ENCODE results near the gene RNF5.

RNF5 gene

DNA sequence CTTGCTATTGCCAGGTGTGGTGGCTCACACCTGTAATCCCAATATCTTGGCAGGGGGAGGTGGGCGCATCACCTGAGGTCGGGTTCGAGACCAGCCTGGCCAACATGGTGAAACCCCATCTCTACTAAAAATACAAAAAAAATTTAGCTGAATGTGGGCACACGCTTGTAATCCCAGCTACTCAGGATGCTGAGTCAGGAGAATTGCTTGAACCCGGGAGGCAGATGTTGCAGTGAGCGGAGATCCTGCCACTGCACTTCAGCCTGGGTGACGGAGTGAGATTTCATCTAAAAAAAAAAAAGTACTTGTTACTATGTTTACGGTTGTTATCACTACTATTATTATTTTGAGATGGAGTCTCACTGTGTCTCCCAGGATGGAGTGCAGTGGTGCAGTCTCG is 21.3 kb upstream of the RNF5 start:
- Histone ChIP-seq H3K9me3 (ENCODE audit: control insufficient read depth, insufficient read depth, low read depth, low read length) (no peaks in the 10 kb centered on the region), H3K36me3 (ENCODE audit: control insufficient read depth in 2 of 2, insufficient read depth in 1 of 2, low read length in 2 of 2) (peaks cover 28 to 43% of the 10 kb centered on the region in 2 experiments), H3K27ac (ENCODE audit: extremely low read depth, low read depth, low read length) (no peak overlapping the region), H3K4me3 (ENCODE audit: low read depth, low read length) (no peak overlapping the region), H3K4me1 (ENCODE audit: control insufficient read depth, insufficient read depth, low read length) (peaks cover 7% of the 10 kb centered on the region; the same call in 1 of the 2 replicates)
- no peak for TF ChIP-seq GLI4 (tag by site-specific recombination; IDR thresholded peaks at IDR 0.05)
- TF ChIP-seq ZNF239 (tag by site-specific recombination; IDR thresholded peaks at IDR 0.05), result no peak
- TF ChIP-seq SP7 (tag by site-specific recombination; IDR thresholded peaks at IDR 0.05), result no peak
- no peak for TF ChIP-seq ZNF10 (tag by site-specific recombination; IDR thresholded peaks at IDR 0.05)
- no peak for TF ChIP-seq ZNF37A (tag by site-specific recombination; IDR thresholded peaks at IDR 0.05)
- no peak for TF ChIP-seq GLIS2 (tag by site-specific recombination; IDR thresholded peaks at IDR 0.05)
- no peak for TF ChIP-seq PRDM6 (tag by site-specific recombination; IDR thresholded peaks at IDR 0.05)
- no peak for TF ChIP-seq ZNF529 (tag by site-specific recombination; IDR thresholded peaks at IDR 0.05; ENCODE audit: insufficient replicate concordance)
- no peak for TF ChIP-seq ZNF610 (tag by site-specific recombination; IDR thresholded peaks at IDR 0.05; ENCODE audit: borderline replicate concordance)
- TF ChIP-seq OVOL3 (tag by site-specific recombination; IDR thresholded peaks at IDR 0.05), result no peak
- no peak for TF ChIP-seq PATZ1 (tag by site-specific recombination; IDR thresholded peaks at IDR 0.05)
- TF ChIP-seq HOXA7 (CRISPR knock-in tag; IDR thresholded peaks at IDR 0.05; ENCODE audit: borderline replicate concordance), result no peak
- no peak for TF ChIP-seq ZNF202 (tag by site-specific recombination; IDR thresholded peaks at IDR 0.05; ENCODE audit: borderline replicate concordance)
- TF ChIP-seq ZBTB20 (tag by site-specific recombination; IDR thresholded peaks at IDR 0.05), result no peak
- no peak for TF ChIP-seq ZNF214 (tag by site-specific recombination; IDR thresholded peaks at IDR 0.05; ENCODE audit: borderline replicate concordance)
- no peak for TF ChIP-seq ZNF626 (tag by site-specific recombination; IDR thresholded peaks at IDR 0.05)
- no peak for TF ChIP-seq ZNF654 (tag by site-specific recombination; IDR thresholded peaks at IDR 0.05; ENCODE audit: low read depth)
- no peak for TF ChIP-seq ZNF404 (tag by site-specific recombination; IDR thresholded peaks at IDR 0.05)
- no peak for TF ChIP-seq ZNF623 (tag by site-specific recombination; IDR thresholded peaks at IDR 0.05)
- no peak for TF ChIP-seq ZNF280D (tag by site-specific recombination; IDR thresholded peaks at IDR 0.05)
- ChIA-PET CTCF (interaction anchor here (1.8 kb wide), 1 partner anchor 39 kb away, joined by 6 read pairs; no protein-coding TSS in a partner anchor), POLR2A (no interaction called here)

GRCh38 chr6:32158052-32158451 is 20.2 kb upstream of the RNF5 start:
- no peak overlapping the region for H3K4me3 ChIP-seq (ENCODE audit: low read depth, low read length)
- no peaks in the 10 kb centered on the region for H3K4me1 ChIP-seq (ENCODE audit: control insufficient read depth, insufficient read depth, low read length)
- peaks cover 29 to 54% of the 10 kb centered on the region in 2 experiments for H3K36me3 ChIP-seq (ENCODE audit: control insufficient read depth in 2 of 2, insufficient read depth in 1 of 2, low read length in 2 of 2)
- no peak for TF ChIP-seq CTCF (tag by site-specific recombination; IDR thresholded peaks at IDR 0.05)
- TF ChIP-seq, protein P1, sequence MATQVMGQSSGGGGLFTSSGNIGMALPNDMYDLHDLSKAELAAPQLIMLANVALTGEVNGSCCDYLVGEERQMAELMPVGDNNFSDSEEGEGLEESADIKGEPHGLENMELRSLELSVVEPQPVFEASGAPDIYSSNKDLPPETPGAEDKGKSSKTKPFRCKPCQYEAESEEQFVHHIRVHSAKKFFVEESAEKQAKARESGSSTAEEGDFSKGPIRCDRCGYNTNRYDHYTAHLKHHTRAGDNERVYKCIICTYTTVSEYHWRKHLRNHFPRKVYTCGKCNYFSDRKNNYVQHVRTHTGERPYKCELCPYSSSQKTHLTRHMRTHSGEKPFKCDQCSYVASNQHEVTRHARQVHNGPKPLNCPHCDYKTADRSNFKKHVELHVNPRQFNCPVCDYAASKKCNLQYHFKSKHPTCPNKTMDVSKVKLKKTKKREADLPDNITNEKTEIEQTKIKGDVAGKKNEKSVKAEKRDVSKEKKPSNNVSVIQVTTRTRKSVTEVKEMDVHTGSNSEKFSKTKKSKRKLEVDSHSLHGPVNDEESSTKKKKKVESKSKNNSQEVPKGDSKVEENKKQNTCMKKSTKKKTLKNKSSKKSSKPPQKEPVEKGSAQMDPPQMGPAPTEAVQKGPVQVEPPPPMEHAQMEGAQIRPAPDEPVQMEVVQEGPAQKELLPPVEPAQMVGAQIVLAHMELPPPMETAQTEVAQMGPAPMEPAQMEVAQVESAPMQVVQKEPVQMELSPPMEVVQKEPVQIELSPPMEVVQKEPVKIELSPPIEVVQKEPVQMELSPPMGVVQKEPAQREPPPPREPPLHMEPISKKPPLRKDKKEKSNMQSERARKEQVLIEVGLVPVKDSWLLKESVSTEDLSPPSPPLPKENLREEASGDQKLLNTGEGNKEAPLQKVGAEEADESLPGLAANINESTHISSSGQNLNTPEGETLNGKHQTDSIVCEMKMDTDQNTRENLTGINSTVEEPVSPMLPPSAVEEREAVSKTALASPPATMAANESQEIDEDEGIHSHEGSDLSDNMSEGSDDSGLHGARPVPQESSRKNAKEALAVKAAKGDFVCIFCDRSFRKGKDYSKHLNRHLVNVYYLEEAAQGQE (tag by site-specific recombination; IDR thresholded peaks at IDR 0.05), result no peak
- TF ChIP-seq ZNF501 (tag by site-specific recombination; IDR thresholded peaks at IDR 0.05), result no peak
- no peak for TF ChIP-seq SCRT1 (tag by site-specific recombination; IDR thresholded peaks at IDR 0.05; ENCODE audit: borderline replicate concordance)
- peak; percentile 100 for TF ChIP-seq ZNF529 (tag by site-specific recombination; IDR thresholded peaks at IDR 0.05; ENCODE audit: insufficient replicate concordance)
- H3K27ac ChIP-seq (ENCODE audit: extremely low read depth, low read depth, low read length), result no peak overlapping the region
- ChIA-PET CTCF (interaction anchor here (0.6 to 1.4 kb wide), 4 partner anchors 25 to 39 kb away, joined by 3 to 5 read pairs (median 3); no protein-coding TSS in a partner anchor), POLR2A (interaction anchor here (1.1 to 1.4 kb wide), 3 partner anchors 30 to 82 kb away, joined by 3 to 5 read pairs (median 4); partner anchors contain the start of gene ATF6B)
- no peaks in the 10 kb centered on the region for H3K9me3 ChIP-seq (ENCODE audit: control insufficient read depth, insufficient read depth, low read depth, low read length)

All from HEK293 (cell line).